Keratinocyte (primary cell): ENCODE data around the gene SPAG16.

ENCODE experiments used
- EZH2 ChIP-seq: IDR thresholded peaks from one replicate; pipeline ENCODE4 v1.6.1; 2012; ENCODE audit warnings: inconsistent platforms, mild to moderate bottlenecking, low read length, moderate library complexity
- TF ChIP-seq, protein P1 (sequence below), 3 experiments: IDR thresholded peaks in 1 of 3; conservative IDR thresholded peaks in 1 of 3; optimal IDR thresholded peaks in 1 of 3; 2 replicates in 2 of 3; 3 replicates in 1 of 3; pipeline versions ENCODE3 to v1.5.1; 2011; ENCODE audit warnings: low read length in 3 of 3, mild to moderate bottlenecking in 3 of 3, moderate library complexity in 2 of 3, control low read depth in 1 of 3, inconsistent platforms in 1 of 3; ENCODE audit not compliant: insufficient read depth in 2 of 3; ENCODE audit errors: extremely low read depth in 1 of 3

DNA sequence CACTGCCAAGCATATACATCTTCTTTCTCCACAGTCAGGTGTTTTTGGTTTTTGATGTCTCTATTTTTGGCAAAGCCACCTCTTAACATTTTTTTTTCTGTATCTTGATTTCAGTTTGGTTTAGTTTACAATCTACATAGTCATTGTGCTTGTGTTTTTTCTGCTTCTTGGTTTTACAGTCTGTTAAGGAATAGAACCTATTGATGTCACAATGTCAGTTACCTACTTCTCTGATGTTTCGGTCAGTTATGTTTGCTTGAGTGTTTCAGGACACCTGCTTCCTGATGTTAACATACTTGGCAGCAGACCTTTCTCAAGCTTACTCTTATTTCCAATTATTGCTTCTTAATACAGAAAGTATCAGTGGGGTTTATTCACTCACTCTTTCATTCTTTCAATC, 253.3 kb downstream of the SPAG16 start:
- TF ChIP-seq, protein P1, sequence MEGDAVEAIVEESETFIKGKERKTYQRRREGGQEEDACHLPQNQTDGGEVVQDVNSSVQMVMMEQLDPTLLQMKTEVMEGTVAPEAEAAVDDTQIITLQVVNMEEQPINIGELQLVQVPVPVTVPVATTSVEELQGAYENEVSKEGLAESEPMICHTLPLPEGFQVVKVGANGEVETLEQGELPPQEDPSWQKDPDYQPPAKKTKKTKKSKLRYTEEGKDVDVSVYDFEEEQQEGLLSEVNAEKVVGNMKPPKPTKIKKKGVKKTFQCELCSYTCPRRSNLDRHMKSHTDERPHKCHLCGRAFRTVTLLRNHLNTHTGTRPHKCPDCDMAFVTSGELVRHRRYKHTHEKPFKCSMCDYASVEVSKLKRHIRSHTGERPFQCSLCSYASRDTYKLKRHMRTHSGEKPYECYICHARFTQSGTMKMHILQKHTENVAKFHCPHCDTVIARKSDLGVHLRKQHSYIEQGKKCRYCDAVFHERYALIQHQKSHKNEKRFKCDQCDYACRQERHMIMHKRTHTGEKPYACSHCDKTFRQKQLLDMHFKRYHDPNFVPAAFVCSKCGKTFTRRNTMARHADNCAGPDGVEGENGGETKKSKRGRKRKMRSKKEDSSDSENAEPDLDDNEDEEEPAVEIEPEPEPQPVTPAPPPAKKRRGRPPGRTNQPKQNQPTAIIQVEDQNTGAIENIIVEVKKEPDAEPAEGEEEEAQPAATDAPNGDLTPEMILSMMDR (optimal IDR thresholded peaks at IDR 0.05 in 1 of 3, IDR thresholded peaks at IDR 0.05 in 1 of 3, conservative IDR thresholded peaks at IDR 0.05 in 1 of 3; ENCODE audit: extremely low read depth in 1 of 3, insufficient read depth in 2 of 3, low read length in 3 of 3) = no peak
- no peak for TF ChIP-seq EZH2
